Thyroid gland (tissue), 4 donors: ENCODE measurements around the gene SPTBN4. TPM values are rescaled to one million over a fixed set of nuclear protein-coding genes. Genes with fewer than 3 reads are reported as not detected.

Experiments
- DNase-seq, 2 donors: peaks; one replicate each; pipeline ENCODE4 v3.0.0-alpha.2; 2019
- H3K27ac ChIP-seq, 3 donors: fragments of 200-600 bp; sonication (generic); 1 replicate in 2 of 3; 2 replicates in 1 of 3; pipeline ENCODE4 v1.5.1; 2016 to 2019; ENCODE audit warnings: mild to moderate bottlenecking in 1 of 3, moderate library complexity in 1 of 3
- H3K27me3 ChIP-seq: fragments of 200-600 bp; sonication (generic); one replicate; pipeline ENCODE4 v1.5.1; 2019
- H3K36me3 ChIP-seq, 2 donors: fragments of 200-600 bp; sonication (generic); one replicate each; pipeline ENCODE4 v1.5.1; 2016 to 2019
- H3K4me1 ChIP-seq, 2 donors: fragments of 200-600 bp; sonication (generic); one replicate each; pipeline ENCODE4 v1.5.1; 2017 to 2019
- H3K4me3 ChIP-seq, 3 donors: fragments of 200-600 bp; sonication (generic); replicated peaks in 1 of 3; 1 replicate in 2 of 3; 2 replicates in 1 of 3; pipeline ENCODE4 v1.5.1; 2016; ENCODE audit warnings: mild to moderate bottlenecking in 1 of 3
- H3K9me3 ChIP-seq: fragments of 200-600 bp; sonication (generic); one replicate; pipeline ENCODE4 v1.5.1; 2017
- CTCF ChIP-seq, 6 experiments: fragments of 200-600 bp in 3 of 6; fragments of 450-650 bp in 3 of 6; sonication (generic) in 3 of 6; IDR thresholded peaks; one replicate each; pipeline ENCODE4 v1.5.1; 2016 to 2019; ENCODE audit warnings: antibody characterized with exemption in 6 of 6, mild to moderate bottlenecking in 2 of 6, inconsistent platforms in 1 of 6, moderate library complexity in 1 of 6
- POLR2A ChIP-seq, 2 donors: fragments of 450-650 bp; IDR thresholded peaks; one replicate each; pipeline ENCODE4 v1.6.1; 2017; ENCODE audit warnings: antibody characterized with exemption in 2 of 2, mild to moderate bottlenecking in 2 of 2, moderate library complexity in 1 of 2
- WGBS, 2 donors: methylation state at CpG; one replicate each; pipeline ENCODE4 v1.1.5; 2017; 5-methylcytosine and 5-hydroxymethylcytosine counted together
- intact Hi-C: fragments of 100-400 bp; cut with DNase I; formaldehyde crosslinking; loops from one replicate; pipeline ENCODE4 v1.15.1; 2023
- total RNA-seq, 4 donors: library from RNA; depleted of rRNA; stranded (reverse); fragments of >200 nt; gene quantifications; one replicate each; pipeline ENCODE4 v1.2.3, GENCODE V29; 2016

Gene SPTBN4
- total RNA-seq, 4 donors from 2014 or later: 0.67 to 2.7 (median 1.0) TPM

GRCh38 chr19:40501599-40501998 is 34.8 kb downstream of the SPTBN4 start:
- Histone ChIP-seq H3K4me1 (peaks cover 3 to 5% of the 10 kb centered on the region in 2 donors), H3K27ac (no peak overlapping the region), H3K36me3 (no peaks in the 10 kb centered on the region), H3K27me3 (no peaks in the 10 kb centered on the region), H3K9me3 (no peaks in the 10 kb centered on the region), H3K4me3 (no peak overlapping the region)
- intact Hi-C loops: no loop called here
- TF ChIP-seq CTCF (IDR thresholded peaks at IDR 0.05): no peak
- no peak for TF ChIP-seq POLR2A (IDR thresholded peaks at IDR 0.05)
- WGBS, 2 donors: 69 to 76% methylated on average over 4 of the region's 4 CpGs
- no peak for DNase-seq

- Histone ChIP-seq H3K4me1 (peaks cover 3 to 5% of the 10 kb centered on the region in 2 donors), H3K4me3 (no peak overlapping the region), H3K36me3 (no peaks in the 10 kb centered on the region), H3K27me3 (no peaks in the 10 kb centered on the region), H3K9me3 (no peaks in the 10 kb centered on the region), H3K27ac (no peak overlapping the region)
- no peak for TF ChIP-seq POLR2A (IDR thresholded peaks at IDR 0.05)
- TF ChIP-seq CTCF (IDR thresholded peaks at IDR 0.05): no peak
- 24 to 27% methylated on average over 4 to 12 of the region's 13 CpGs for WGBS, 2 donors
- peak; percentile 88 to 91 for DNase-seq
- intact Hi-C loops: no loop called here
Observed at GRCh38 chr19:40502081-40502480, 35.3 kb downstream of the SPTBN4 start.

GRCh38 chr19:40502647-40503319 is 36.0 kb downstream of the SPTBN4 start:
- H3K36me3 ChIP-seq: no peaks in the 10 kb centered on the region
- H3K4me1 ChIP-seq: peaks cover 3 to 5% of the 10 kb centered on the region in 2 donors
- H3K9me3 ChIP-seq: no peaks in the 10 kb centered on the region
- TF ChIP-seq CTCF (IDR thresholded peaks at IDR 0.05) (peak in 2 of 6 experiments; percentile 15 to 19), POLR2A (IDR thresholded peaks at IDR 0.05) (no peak)
- peak in 1 of 2 donors; percentile 15 for DNase-seq
- no peak overlapping the region for H3K4me3 ChIP-seq
- 56 to 59% methylated on average over 6 of the region's 6 CpGs for WGBS, 2 donors
- no peak overlapping the region for H3K27ac ChIP-seq
- intact Hi-C loops: no loop called here
- H3K27me3 ChIP-seq: no peaks in the 10 kb centered on the region

GRCh38 chr19:40503320-40503695 is 36.5 kb downstream of the SPTBN4 start:
- Histone ChIP-seq H3K4me1 (peaks cover 3 to 5% of the 10 kb centered on the region in 2 donors), H3K9me3 (no peaks in the 10 kb centered on the region), H3K36me3 (no peaks in the 10 kb centered on the region), H3K27ac (no peak overlapping the region), H3K4me3 (no peak overlapping the region), H3K27me3 (no peaks in the 10 kb centered on the region)
- TF ChIP-seq POLR2A (IDR thresholded peaks at IDR 0.05) (no peak), CTCF (IDR thresholded peaks at IDR 0.05) (no peak)
- WGBS, 2 donors: 62 to 67% methylated on average over 1 of the region's 1 CpG
- intact Hi-C loops: no loop called here
- no peak for DNase-seq

GRCh38 chr19:40506099-40506498 is 39.3 kb downstream of the SPTBN4 start:
- no peaks in the 10 kb centered on the region for H3K9me3 ChIP-seq
- no peak overlapping the region for H3K4me3 ChIP-seq
- TF ChIP-seq POLR2A (IDR thresholded peaks at IDR 0.05) (no peak), CTCF (IDR thresholded peaks at IDR 0.05) (no peak)
- no peak for DNase-seq
- 84 to 86% methylated on average over 8 to 9 of the region's 9 CpGs for WGBS, 2 donors
- H3K27ac ChIP-seq: no peak overlapping the region
- no peaks in the 10 kb centered on the region for H3K27me3 ChIP-seq
- no peaks in the 10 kb centered on the region for H3K36me3 ChIP-seq
- intact Hi-C loops: no loop called here
- H3K4me1 ChIP-seq: peaks cover 3 to 5% of the 10 kb centered on the region in 2 donors
